ENCODE results near the gene EZH1.

DNA sequence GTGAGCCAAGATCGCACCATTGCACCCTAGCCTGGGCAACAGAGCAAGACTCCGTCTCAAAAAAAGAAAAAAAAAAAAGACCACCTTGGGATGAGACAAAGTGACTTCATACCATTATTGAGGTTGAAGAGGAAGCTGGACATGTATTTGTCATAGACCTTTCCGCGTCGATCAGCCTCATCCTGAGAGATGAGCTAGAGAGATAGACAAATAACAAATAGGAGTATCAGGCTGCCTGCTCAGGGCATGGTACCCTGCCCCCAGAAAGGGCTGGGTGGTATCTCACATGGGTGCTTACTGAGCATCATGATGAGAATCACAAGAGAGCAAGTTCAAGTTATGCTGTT, 40.4 kb downstream of the EZH1 start:
- no peak for TF ChIP-seq SUZ12 (IDR thresholded peaks at IDR 0.05)
- no peak for TF ChIP-seq FOXK2 (IDR thresholded peaks at IDR 0.05)
- no peak for TF ChIP-seq ELF4 (IDR thresholded peaks at IDR 0.05)
- TF ChIP-seq BHLHE40 (IDR thresholded peaks at IDR 0.05; ENCODE audit: borderline replicate concordance), result no peak
- TF ChIP-seq, protein P1, sequence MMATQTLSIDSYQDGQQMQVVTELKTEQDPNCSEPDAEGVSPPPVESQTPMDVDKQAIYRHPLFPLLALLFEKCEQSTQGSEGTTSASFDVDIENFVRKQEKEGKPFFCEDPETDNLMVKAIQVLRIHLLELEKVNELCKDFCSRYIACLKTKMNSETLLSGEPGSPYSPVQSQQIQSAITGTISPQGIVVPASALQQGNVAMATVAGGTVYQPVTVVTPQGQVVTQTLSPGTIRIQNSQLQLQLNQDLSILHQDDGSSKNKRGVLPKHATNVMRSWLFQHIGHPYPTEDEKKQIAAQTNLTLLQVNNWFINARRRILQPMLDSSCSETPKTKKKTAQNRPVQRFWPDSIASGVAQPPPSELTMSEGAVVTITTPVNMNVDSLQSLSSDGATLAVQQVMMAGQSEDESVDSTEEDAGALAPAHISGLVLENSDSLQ (IDR thresholded peaks at IDR 0.05), result no peak
- TF ChIP-seq ZNF384 (IDR thresholded peaks at IDR 0.05), result no peak

Data from HEK293T (cell line).